GM12878 (cell line): ENCODE results near the gene CCER1. TPM values are rescaled to one million over a fixed set of nuclear protein-coding genes. Genes with fewer than 3 reads are reported as not detected.

Experiments
- ATAC-seq: fragments of 200-7000 bp; cut with Tn5 transposase; 3 replicates; pipeline ENCODE4 v1.9.1; 2020; ENCODE audit warnings: mild to moderate bottlenecking, moderate library complexity
- BruUV-seq: library from RNA; stranded (reverse); fragments of 400-500 nt; replicated peaks from 2 replicates; lab custom pipeline; 2021; lab: Mats Ljungman, UMichigan
- CTCF ChIA-PET: fragments of 300-600 bp; sonication (Branson Sonifier 250); formaldehyde crosslinking; extraction: SDS; loops from one replicate; lab custom pipeline; 2021; ENCODE audit warnings: inconsistent platforms; lab: Yijun Ruan, JAX
- POLR2A ChIA-PET: fragments of 350-600 bp; formaldehyde crosslinking; extraction: SDS; loops from one replicate; lab custom pipeline; 2021; ENCODE audit warnings: inconsistent platforms; lab: Charles Lee
- RAD21 ChIA-PET: fragments of 300-600 bp; sonication (Branson Sonifier 250); formaldehyde crosslinking; loops from one replicate; lab custom pipeline; 2023; ENCODE audit warnings: antibody characterized with exemption; ENCODE audit not compliant: unreplicated experiment; lab: Charles Lee
- SMC1A ChIA-PET: fragments of 300-600 bp; sonication (Branson Sonifier 250); formaldehyde crosslinking; loops from one replicate; lab custom pipeline; 2023; ENCODE audit not compliant: unreplicated experiment, uncharacterized antibody; lab: Charles Lee
- DNase-seq: peaks from one replicate; pipeline ENCODE4 v3.0.0-alpha.2; 2011; ENCODE audit warnings: low read depth, low spot score
- FAIRE-seq: peaks from 3 replicates; lab custom pipeline; 2011; peaks lifted over from hg19 to GRCh38; lab: Jason Lieb, UNC
- H2AFZ ChIP-seq: 2 replicates; pipeline ENCODE4 v1.6.0; 2011; ENCODE audit warnings: low read depth, low read length, control low read depth; ENCODE audit not compliant: control insufficient read depth
- H3K27ac ChIP-seq: 2 replicates; pipeline ENCODE4 v1.5.1; 2011; ENCODE audit warnings: control low read depth; ENCODE audit not compliant: control insufficient read depth, insufficient read depth
- H3K27me3 ChIP-seq, 2 experiments: replicated peaks in 1 of 2; 2 replicates each; pipeline versions ENCODE4 v1.6.0 to v1.6.1; 2011; ENCODE audit warnings: low read length in 1 of 2; ENCODE audit not compliant: control insufficient read depth in 2 of 2, insufficient read depth in 2 of 2
- H3K36me3 ChIP-seq, 2 experiments: 2 replicates each; pipeline ENCODE4 v1.5.1; 2011; ENCODE audit warnings: low read length in 1 of 2; ENCODE audit not compliant: control insufficient read depth in 2 of 2, insufficient read depth in 2 of 2
- H3K4me1 ChIP-seq: 2 replicates; pipeline ENCODE4 v1.6.1; 2011; ENCODE audit warnings: mild to moderate bottlenecking, low read length, moderate library complexity, mixed read lengths; ENCODE audit not compliant: control insufficient read depth, insufficient read depth
- H3K4me2 ChIP-seq: 2 replicates; pipeline ENCODE4 v1.6.0; 2011; ENCODE audit warnings: control low read depth; ENCODE audit not compliant: control insufficient read depth, insufficient read depth
- H3K4me3 ChIP-seq: fragments of 200-600 bp; sonication (generic); 2 replicates; pipeline ENCODE4 v1.5.1; 2016
- H3K79me2 ChIP-seq: 2 replicates; pipeline ENCODE4 v1.6.0; 2011; ENCODE audit warnings: low read length; ENCODE audit not compliant: control insufficient read depth, insufficient read depth
- H3K9ac ChIP-seq: 2 replicates; pipeline ENCODE4 v1.8.0; 2011; ENCODE audit warnings: low read length, control low read depth, mixed read lengths; ENCODE audit not compliant: control insufficient read depth, insufficient read depth
- H3K9me3 ChIP-seq: replicated peaks from 3 replicates; pipeline ENCODE4 v1.5.1; 2011; ENCODE audit warnings: mild to moderate bottlenecking, low read length; ENCODE audit not compliant: control insufficient read depth, insufficient read depth
- H4K20me1 ChIP-seq: 2 replicates; pipeline ENCODE4 v1.6.0; 2011; ENCODE audit not compliant: control insufficient read depth, insufficient read depth
- ATF7 ChIP-seq: fragments of 450-650 bp; IDR thresholded peaks from 2 replicates; pipeline ENCODE4 v1.6.1; 2016; ENCODE audit warnings: low read depth, mild to moderate bottlenecking
- CREM ChIP-seq: IDR thresholded peaks from 2 replicates; pipeline ENCODE4 v1.6.1; 2014; ENCODE audit warnings: antibody characterized with exemption, low read depth
- CTCF ChIP-seq, 3 experiments: IDR thresholded peaks in 2 of 3; conservative IDR thresholded peaks in 1 of 3; 2 replicates each; pipeline ENCODE4 v1.5.1; 2011; ENCODE audit warnings: low read depth in 3 of 3, low read length in 3 of 3, mild to moderate bottlenecking in 3 of 3, control low read depth in 2 of 3, moderate library complexity in 2 of 3, inconsistent platforms in 1 of 3, mixed read lengths in 1 of 3; ENCODE audit not compliant: control insufficient read depth in 2 of 3, insufficient read depth in 1 of 3; ENCODE audit errors: extremely low read depth in 1 of 3
- ESRRA ChIP-seq: IDR thresholded peaks from 2 replicates; pipeline ENCODE4 v1.6.1; 2012; ENCODE audit warnings: mild to moderate bottlenecking, low read length, improper control_type of control experiment
- ETV6 ChIP-seq, 2 experiments: fragments of 450-650 bp in 1 of 2; IDR thresholded peaks in 1 of 2; conservative IDR thresholded peaks in 1 of 2; 2 replicates each; pipeline ENCODE4 v1.6.1; 2014; ENCODE audit warnings: antibody characterized with exemption in 1 of 2, borderline replicate concordance in 1 of 2, low read depth in 1 of 2, mild to moderate bottlenecking in 1 of 2, moderate library complexity in 1 of 2
- FOXK2 ChIP-seq: fragments of 450-650 bp; IDR thresholded peaks from 2 replicates; pipeline ENCODE4 v1.6.1; 2017; ENCODE audit warnings: mild to moderate bottlenecking, moderate library complexity
- FOXM1 ChIP-seq: IDR thresholded peaks from 2 replicates; pipeline ENCODE4 v1.6.1; 2012; ENCODE audit warnings: low read depth, mild to moderate bottlenecking, inconsistent platforms, low read length, moderate library complexity
- LARP7 ChIP-seq: fragments of 450-650 bp; IDR thresholded peaks from 2 replicates; pipeline ENCODE4 v1.6.1; 2017; ENCODE audit warnings: mild to moderate bottlenecking
- PAX8 ChIP-seq: fragments of 450-650 bp; IDR thresholded peaks from 2 replicates; pipeline ENCODE4 v1.6.1; 2017; ENCODE audit warnings: mild to moderate bottlenecking, moderate library complexity
- POLR2A ChIP-seq: IDR thresholded peaks from 2 replicates; pipeline ENCODE4 v1.6.1; 2011; ENCODE audit warnings: low read depth, mild to moderate bottlenecking, low read length
- SIX5 ChIP-seq: IDR thresholded peaks from 2 replicates; pipeline ENCODE4 v1.6.1; 2011; ENCODE audit warnings: mild to moderate bottlenecking, low read depth, low read length, moderate library complexity; ENCODE audit not compliant: severe bottlenecking
- SKIL ChIP-seq: fragments of 450-650 bp; IDR thresholded peaks from 2 replicates; pipeline ENCODE4 v1.6.1; 2017; ENCODE audit warnings: mild to moderate bottlenecking, low read depth, inconsistent platforms; ENCODE audit not compliant: poor library complexity, severe bottlenecking
- ZNF622 ChIP-seq: fragments of 450-650 bp; IDR thresholded peaks from 2 replicates; pipeline ENCODE4 v1.6.1; 2017; ENCODE audit warnings: mild to moderate bottlenecking, inconsistent platforms
- WGBS: methylation state at CpG from one replicate; pipeline ENCODE4 v1.1.6; 2016; ENCODE audit warnings: low lambda C conversion rate; ENCODE audit not compliant: insufficient replicate concordance, insufficient coverage; ENCODE audit errors: missing lambda C conversion rate; 5-methylcytosine and 5-hydroxymethylcytosine counted together
- in situ Hi-C: fragments of 300-500 bp; cut with MboI; formaldehyde crosslinking; loops from 9 replicates; pipeline ENCODE4 v1.14.3; 2018; ENCODE audit warnings: mixed read lengths
- intact Hi-C: fragments of 100-400 bp; cut with micrococcal nuclease; formaldehyde crosslinking; loops from one replicate; pipeline ENCODE4 v1.14.2; 2022; ENCODE audit not compliant: unreplicated experiment
- polyA plus RNA-seq, 11 experiments: library from polyadenylated mRNA; depleted of rRNA in 4 of 11; unstranded in 6 of 11; stranded (reverse) in 5 of 11; fragments of >200 nt; fragmentation: Nextera tagmentation in 4 of 11; fragmentation: Illumina TruSeq in 1 of 11; extraction: Ambion mirVana in 4 of 11; extraction: Trizol in 1 of 11; gene quantifications; 1 replicate in 1 of 11; 2 replicates in 10 of 11; pipeline versions ENCODE4 v1.2.1 to v1.2.3, GENCODE V29; 2011 to 2016; ENCODE audit warnings: inconsistent platforms in 2 of 11, missing spikeins in 2 of 11, low read depth in 1 of 11
- total RNA-seq, 4 experiments: library from RNA; depleted of rRNA in 3 of 4; stranded (reverse); fragments of >200 nt in 3 of 4; fragmentation: Illumina TruSeq in 1 of 4; extraction: Trizol in 1 of 4; gene quantifications; 2 replicates each; pipeline versions ENCODE4 v1.2.1 to v1.2.3, GENCODE V29; 2013 to 2021

The CCER1 gene
- total and polyA plus RNA-seq, 10 of the 15 experiments (the other 5 are each of a cell fraction or from before 2014, with no cell fraction given) = 0.01 TPM; not detected in 9

- WGBS = 4% methylated on average over 2 of the region's 2 CpGs
- intact Hi-C loops = no loop called here
- POLR2A ChIA-PET = interaction anchor here (0.6 to 0.7 kb wide), 2 partner anchors 138 to 1956 kb away, joined by 3 read pairs; no protein-coding TSS in a partner anchor
- no peak for DNase-seq
- no peaks in the 10 kb centered on the region for H3K4me1 ChIP-seq
- TF ChIP-seq FOXK2 (no peak), SKIL (no peak), CREM (no peak), FOXM1 (no peak)
- TF ChIP-seq, all 136 proteins: peak for 0
- no peak overlapping the region for H3K9ac ChIP-seq
- FAIRE-seq (no peak), ATAC-seq (no peak)
- no peaks in the 10 kb centered on the region for H3K36me3 ChIP-seq
- H3K27me3 ChIP-seq = no peaks in the 10 kb centered on the region
- no peak overlapping the region for H3K4me2 ChIP-seq
- no peak overlapping the region for H2AFZ ChIP-seq
- BruUV-seq = no TSS peak
- no peaks in the 10 kb centered on the region for H4K20me1 ChIP-seq
- H3K4me3 ChIP-seq = no peak overlapping the region
- no peaks in the 10 kb centered on the region for H3K79me2 ChIP-seq
- H3K9me3 ChIP-seq = no peaks in the 10 kb centered on the region
- CTCF ChIA-PET = interaction anchor here (0.8 to 2.9 kb wide), 7 partner anchors 8 to 360 kb away, joined by 3 to 12 read pairs (median 5); no protein-coding TSS in a partner anchor
- RAD21 ChIA-PET = no interaction called here
- SMC1A ChIA-PET = interaction anchor here (1.3 to 1.5 kb wide), 2 partner anchors 9 to 20 kb away, joined by 3 read pairs; no protein-coding TSS in a partner anchor
- in situ Hi-C loops = no loop called here
- H3K27ac ChIP-seq = no peak overlapping the region
Observed at GRCh38 chr12:90969851-90970250, 14.9 kb upstream of the CCER1 start.

GRCh38 chr12:90969346-90969745 is 14.4 kb upstream of the CCER1 start:
- BruUV-seq = no TSS peak
- TF ChIP-seq ATF7 (no peak), ETV6 (conservative IDR thresholded peaks at IDR 0.05 in 1 of 2, IDR thresholded peaks at IDR 0.05 in 1 of 2; ENCODE audit: borderline replicate concordance in 1 of 2, low read depth in 1 of 2) (no peak), CTCF (IDR thresholded peaks at IDR 0.05 in 2 of 3, conservative IDR thresholded peaks at IDR 0.05 in 1 of 3; ENCODE audit: control insufficient read depth in 2 of 3, extremely low read depth in 1 of 3, insufficient read depth in 1 of 3, low read depth in 3 of 3, low read length in 3 of 3) (no peak), ZNF622 (no peak), ESRRA (no peak), LARP7 (no peak), PAX8 (no peak), SIX5 (no peak), POLR2A (no peak)

More at GRCh38 chr12:90969346-90969745, 14.4 kb upstream of the CCER1 start:
- RAD21 ChIA-PET = no interaction called here
- no peak overlapping the region for H3K4me3 ChIP-seq
- SMC1A ChIA-PET = interaction anchor here (1.3 to 1.5 kb wide), 2 partner anchors 8 to 20 kb away, joined by 3 read pairs; no protein-coding TSS in a partner anchor
- no peak overlapping the region for H2AFZ ChIP-seq
- H3K36me3 ChIP-seq = no peaks in the 10 kb centered on the region
- 0% methylated on average over 1 of the region's 1 CpG for WGBS
- ATAC-seq (no peak), DNase-seq (no peak), FAIRE-seq (no peak)
- H3K4me2 ChIP-seq = no peak overlapping the region
- H3K79me2 ChIP-seq = no peaks in the 10 kb centered on the region
- no peaks in the 10 kb centered on the region for H3K9me3 ChIP-seq
- intact Hi-C loops = no loop called here
- no peaks in the 10 kb centered on the region for H3K27me3 ChIP-seq
- no peaks in the 10 kb centered on the region for H4K20me1 ChIP-seq
- no peak overlapping the region for H3K27ac ChIP-seq
- H3K9ac ChIP-seq = no peak overlapping the region
- in situ Hi-C loops = no loop called here
- POLR2A ChIA-PET = interaction anchor here (0.6 to 0.7 kb wide), 3 partner anchors 138 to 1956 kb away, joined by 3 to 5 read pairs (median 3); no protein-coding TSS in a partner anchor
- no peaks in the 10 kb centered on the region for H3K4me1 ChIP-seq
- CTCF ChIA-PET = interaction anchor here (0.8 to 2.9 kb wide), 6 partner anchors 9 to 360 kb away, joined by 3 to 12 read pairs (median 6); no protein-coding TSS in a partner anchor
